H1 (cell line): ENCODE results near the gene FARS2. TPM values are rescaled to one million over a fixed set of nuclear protein-coding genes. Genes with fewer than 3 reads are reported as not detected.
A peak's percentile ranks its signal among the peaks of the same experiment; 100 is the strongest.

Source experiments
- CTCF ChIA-PET: fragments of 300-600 bp; sonication (Branson Sonifier 250); formaldehyde crosslinking; loops from one replicate; lab custom pipeline; 2021; ENCODE audit not compliant: partially characterized antibody; lab: Charles Lee
- POLR2A ChIA-PET: fragments of 300-600 bp; sonication (Branson Sonifier 250); formaldehyde crosslinking; loops from one replicate; lab custom pipeline; 2021; ENCODE audit warnings: inconsistent platforms; ENCODE audit not compliant: partially characterized antibody; lab: Charles Lee
- DNase-seq, 2 experiments: peaks; one replicate each; pipeline versions ENCODE4 v3.0.0 to v3.0.0-alpha.2; 2010 to 2022; ENCODE audit warnings: low spot score in 2 of 2, low read depth in 1 of 2, mixed read lengths in 1 of 2
- FAIRE-seq: peaks from 2 replicates; lab custom pipeline; 2011; peaks lifted over from hg19 to GRCh38; lab: Jason Lieb, UNC
- H2AFZ ChIP-seq: 2 replicates; pipeline ENCODE4 v1.8.1; 2012; ENCODE audit warnings: low read length, inconsistent platforms
- H2AK5ac ChIP-seq: 2 replicates; pipeline ENCODE4 v1.6.1; 2013; ENCODE audit warnings: low read depth, low read length
- H2BK120ac ChIP-seq: replicated peaks from 2 replicates; pipeline ENCODE3; 2013; ENCODE audit warnings: low read depth, low read length, inconsistent platforms
- H2BK12ac ChIP-seq: 2 replicates; pipeline ENCODE4 v1.6.1; 2013; ENCODE audit warnings: low read depth, low read length
- H2BK15ac ChIP-seq: 2 replicates; pipeline ENCODE4 v1.6.1; 2013; ENCODE audit warnings: low read length
- H2BK20ac ChIP-seq: 2 replicates; pipeline ENCODE4 v1.6.1; 2013; ENCODE audit warnings: low read length
- H2BK5ac ChIP-seq: 2 replicates; pipeline ENCODE4 v1.6.1; 2013; ENCODE audit warnings: low read depth, low read length
- H3K14ac ChIP-seq: 2 replicates; pipeline ENCODE4 v1.6.1; 2013; ENCODE audit warnings: inconsistent platforms; ENCODE audit not compliant: insufficient read length
- H3K18ac ChIP-seq: 2 replicates; pipeline ENCODE4 v1.6.1; 2013; ENCODE audit warnings: low read length; ENCODE audit errors: extremely low read depth
- H3K23ac ChIP-seq: 2 replicates; pipeline ENCODE4 v1.6.1; 2013; ENCODE audit warnings: inconsistent platforms; ENCODE audit not compliant: insufficient read length
- H3K23me2 ChIP-seq: 2 replicates; pipeline ENCODE4 v1.6.1; 2013; ENCODE audit warnings: low read depth, low read length
- H3K27ac ChIP-seq: 2 replicates; pipeline ENCODE4 v1.6.1; 2011; ENCODE audit warnings: low read depth, low read length, inconsistent platforms
- H3K27me3 ChIP-seq, 4 experiments: replicated peaks in 1 of 4; 1 replicate in 1 of 4; 2 replicates in 3 of 4; pipeline versions ENCODE4 v1.6.1 to v1.8.1; 2011 to 2013; ENCODE audit warnings: low read length in 3 of 4, mild to moderate bottlenecking in 3 of 4, inconsistent platforms in 2 of 4, mixed read lengths in 2 of 4, moderate library complexity in 1 of 4; ENCODE audit not compliant: control insufficient read depth in 3 of 4, insufficient read depth in 3 of 4; ENCODE audit errors: extremely low read depth in 1 of 4
- H3K36me3 ChIP-seq, 4 experiments: 2 replicates each; pipeline versions ENCODE4 v1.6.1 to v1.8.1; 2011 to 2013; ENCODE audit warnings: mild to moderate bottlenecking in 4 of 4, low read length in 3 of 4, moderate library complexity in 2 of 4, control low read depth in 1 of 4, inconsistent platforms in 1 of 4; ENCODE audit not compliant: insufficient read depth in 4 of 4, control insufficient read depth in 2 of 4
- H3K4ac ChIP-seq: replicated peaks from 2 replicates; pipeline ENCODE3; 2013; ENCODE audit warnings: low read length, low read depth, mixed read lengths, inconsistent platforms; ENCODE audit not compliant: insufficient read length
- H3K4me1 ChIP-seq, 4 experiments: replicated peaks in 1 of 4; 1 replicate in 1 of 4; 2 replicates in 3 of 4; pipeline versions ENCODE4 v1.6.1 to v1.8.1; 2011 to 2013; ENCODE audit warnings: low read length in 3 of 4, inconsistent platforms in 2 of 4, mixed read lengths in 1 of 4; ENCODE audit not compliant: insufficient read depth in 4 of 4, control insufficient read depth in 3 of 4
- H3K4me2 ChIP-seq, 2 experiments: 2 replicates each; pipeline versions ENCODE4 v1.6.1 to v1.8.1; 2011 to 2013; ENCODE audit warnings: low read depth in 2 of 2, low read length in 2 of 2, control low read depth in 1 of 2, inconsistent platforms in 1 of 2, mild to moderate bottlenecking in 1 of 2; ENCODE audit not compliant: insufficient read depth in 1 of 2
- H3K4me3 ChIP-seq, 4 experiments: fragments of 200-600, 300-600 bp in 1 of 4; sonication (generic), shearing (Covaris generic), sonication (Bioruptor Twin) in 1 of 4; 2 replicates each; pipeline versions ENCODE4 v1.5.1 to v1.8.1; 2011 to 2016; ENCODE audit warnings: low read length in 4 of 4, low read depth in 3 of 4, control low read depth in 2 of 4, inconsistent platforms in 2 of 4, mild to moderate bottlenecking in 2 of 4, mixed read lengths in 1 of 4, moderate library complexity in 1 of 4; ENCODE audit not compliant: insufficient read depth in 2 of 4; ENCODE audit errors: extremely low read depth in 1 of 4
- H3K56ac ChIP-seq: replicated peaks from 2 replicates; pipeline ENCODE3; 2013; ENCODE audit warnings: low read depth, mild to moderate bottlenecking, mixed read lengths, low read length, inconsistent platforms; ENCODE audit not compliant: insufficient read length
- H3K79me1 ChIP-seq: 2 replicates; pipeline ENCODE4 v1.6.1; 2013; ENCODE audit warnings: low read depth, low read length, control low read depth
- H3K79me2 ChIP-seq, 2 experiments: 2 replicates each; pipeline versions ENCODE4 v1.6.1 to v1.8.1; 2012 to 2013; ENCODE audit warnings: low read length in 2 of 2, mild to moderate bottlenecking in 2 of 2, inconsistent platforms in 1 of 2; ENCODE audit not compliant: insufficient read depth in 2 of 2, control insufficient read depth in 1 of 2
- H3K9ac ChIP-seq, 4 experiments: replicated peaks in 1 of 4; 1 replicate in 1 of 4; 2 replicates in 3 of 4; pipeline versions ENCODE4 v1.6.1 to v1.8.1; 2011 to 2013; ENCODE audit warnings: low read depth in 3 of 4, low read length in 3 of 4, control low read depth in 2 of 4, mild to moderate bottlenecking in 2 of 4, moderate library complexity in 2 of 4, inconsistent platforms in 1 of 4; ENCODE audit errors: extremely low read depth in 1 of 4
- H3K9me3 ChIP-seq, 2 experiments: 2 replicates each; pipeline versions ENCODE4 v1.6.1 to v1.8.1; 2012 to 2013; ENCODE audit warnings: mild to moderate bottlenecking in 2 of 2, moderate library complexity in 2 of 2, control low read depth in 1 of 2, inconsistent platforms in 1 of 2, low read depth in 1 of 2, low read length in 1 of 2, mixed read lengths in 1 of 2; ENCODE audit not compliant: insufficient read depth in 2 of 2
- H4K20me1 ChIP-seq, 2 experiments: replicated peaks in 1 of 2; 2 replicates each; pipeline versions ENCODE3 to v1.8.1; 2011 to 2013; ENCODE audit warnings: inconsistent platforms in 2 of 2, low read length in 2 of 2, mild to moderate bottlenecking in 1 of 2; ENCODE audit not compliant: insufficient read depth in 2 of 2, control insufficient read depth in 1 of 2
- H4K5ac ChIP-seq: 2 replicates; pipeline ENCODE4 v1.6.1; 2013; ENCODE audit warnings: low read length, low read depth, mixed read lengths, inconsistent platforms; ENCODE audit not compliant: insufficient read length
- H4K8ac ChIP-seq: 2 replicates; pipeline ENCODE4 v1.8.0; 2013; ENCODE audit warnings: mild to moderate bottlenecking, moderate library complexity, low read length, inconsistent platforms; ENCODE audit not compliant: insufficient read depth; ENCODE audit errors: extremely low read depth
- H4K91ac ChIP-seq: replicated peaks from 2 replicates; pipeline ENCODE3; 2013; ENCODE audit warnings: low read length, mixed read lengths, inconsistent platforms; ENCODE audit not compliant: insufficient read length
- CHD2 ChIP-seq: IDR thresholded peaks from 2 replicates; pipeline ENCODE4 v1.6.1; 2012; ENCODE audit warnings: low read length, improper control_type of control experiment
- JUND ChIP-seq: IDR thresholded peaks from 2 replicates; pipeline ENCODE4 v1.6.1; 2011; ENCODE audit warnings: mild to moderate bottlenecking, improper control_type of control experiment, low read length
- POLR2A ChIP-seq, 2 experiments: IDR thresholded peaks; 1 replicate in 1 of 2; 2 replicates in 1 of 2; pipeline ENCODE4 v1.6.1; 2011; ENCODE audit warnings: low read depth in 2 of 2, low read length in 2 of 2, mild to moderate bottlenecking in 2 of 2; ENCODE audit errors: control extremely low read depth in 1 of 2
- POLR2AphosphoS5 ChIP-seq: IDR thresholded peaks from 2 replicates; pipeline ENCODE4 v1.6.1; 2011; ENCODE audit warnings: low read depth, low read length
- RAD21 ChIP-seq, 2 experiments: IDR thresholded peaks in 1 of 2; conservative IDR thresholded peaks in 1 of 2; 2 replicates each; pipeline ENCODE4 v1.6.1; 2011; ENCODE audit warnings: low read depth in 2 of 2, low read length in 2 of 2, improper control_type of control experiment in 1 of 2, inconsistent platforms in 1 of 2, mild to moderate bottlenecking in 1 of 2, moderate library complexity in 1 of 2
- SAP30 ChIP-seq: fragments of 300-600 bp; sonication (generic); IDR thresholded peaks from 2 replicates; pipeline ENCODE4 v1.7.1; 2012; ENCODE audit warnings: low read length, moderate library complexity, mild to moderate bottlenecking, inconsistent platforms; ENCODE audit not compliant: insufficient read depth, insufficient replicate concordance
- TAF1 ChIP-seq: IDR thresholded peaks from 2 replicates; pipeline ENCODE4 v1.6.1; 2011; ENCODE audit warnings: mild to moderate bottlenecking, low read depth, low read length
- TBP ChIP-seq: IDR thresholded peaks from 2 replicates; pipeline ENCODE4 v1.6.1; 2011; ENCODE audit warnings: low read depth, low read length, improper control_type of control experiment
- ZNF274 ChIP-seq: IDR thresholded peaks from 2 replicates; pipeline ENCODE4 v1.7.0; 2012; ENCODE audit warnings: low read length, borderline replicate concordance; ENCODE audit errors: extremely low read depth
- WGBS, 2 experiments: shearing (Covaris generic) in 1 of 2; methylation state at CpG; one replicate each; pipeline versions ENCODE4 v1.1.6 to v1.1.7; 2013 to 2015; ENCODE audit warnings: low lambda C conversion rate in 2 of 2, mixed read lengths in 2 of 2, inconsistent platforms in 1 of 2, low coverage in 1 of 2, missing lambda C conversion rate in 1 of 2; ENCODE audit not compliant: insufficient replicate concordance in 2 of 2, insufficient coverage in 1 of 2, insufficient read length in 1 of 2; ENCODE audit errors: extremely low coverage in 1 of 2, missing lambda C conversion rate in 1 of 2; 5-methylcytosine and 5-hydroxymethylcytosine counted together
- polyA plus RNA-seq, 7 experiments: library from polyadenylated mRNA; depleted of rRNA in 3 of 7; stranded (reverse) in 5 of 7; unstranded in 2 of 7; fragments of >200 nt in 5 of 7; fragments of 200-250 nt in 2 of 7; gene quantifications; 1 replicate in 5 of 7; 2 replicates in 1 of 7; 4 replicates in 1 of 7; pipeline versions ENCODE4 v1.2.1 to v1.2.3, GENCODE V29; 2011 to 2013; ENCODE audit warnings: missing spikeins in 2 of 7, mixed read lengths in 2 of 7
- total RNA-seq: library from RNA; stranded (reverse); fragmentation: NEBNext Ultra II Directional; extraction: Animal tissue kit (Norgen Biotek cat#: 25700); gene quantifications from 2 replicates; pipeline ENCODE4 v1.2.1, GENCODE V29; 2021
- TF ChIP-seq, protein P1 (sequence below): IDR thresholded peaks from 2 replicates; pipeline ENCODE4 v1.6.1; 2012; ENCODE audit warnings: inconsistent platforms
- TF ChIP-seq, protein P2 (sequence below): IDR thresholded peaks from 2 replicates; pipeline ENCODE4 v1.6.1; 2012; ENCODE audit warnings: low read length, inconsistent platforms
- TF ChIP-seq, protein P3 (sequence below): IDR thresholded peaks from 2 replicates; pipeline ENCODE4 v1.6.1; 2012; ENCODE audit warnings: inconsistent platforms

Gene FARS2
- total and polyA plus RNA-seq, 2 of the 8 experiments (the other 6 are each of a cell fraction or from before 2014, with no cell fraction given): 11.7 to 14.4 TPM

DNA sequence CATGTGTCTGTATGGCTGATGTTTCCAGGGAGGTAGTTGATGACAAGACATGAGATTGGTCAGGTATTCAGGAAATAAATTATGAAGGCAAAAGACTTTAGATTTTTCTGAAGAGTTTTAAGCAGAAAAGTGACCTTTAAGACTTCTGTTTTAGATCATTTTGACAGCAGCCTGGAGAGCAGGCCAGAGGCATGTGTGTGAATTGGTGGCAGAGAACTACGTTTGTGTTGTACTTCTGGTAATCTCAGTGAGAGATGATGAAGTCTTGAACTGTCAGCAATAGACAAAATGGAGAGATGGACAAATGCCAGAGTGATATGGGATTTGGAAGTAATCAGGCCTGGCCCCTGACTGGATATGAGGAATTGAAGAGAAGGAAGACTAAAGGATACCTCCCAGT lies 30.8 kb downstream of the FARS2 start:
- H4K91ac ChIP-seq: no peak overlapping the region
- 100% methylated on average over 1 of the region's 1 CpG; no CpG with 5 or more reads in 1 of the 2 experiments for WGBS, 2 experiments
- ChIA-PET POLR2A (no interaction called here), CTCF (interaction anchor here (2.8 kb wide), 1 partner anchor 11 kb away, joined by 19 read pairs; no protein-coding TSS in a partner anchor)
- no peaks in the 10 kb centered on the region for H3K9me3 ChIP-seq
- no peak for FAIRE-seq
- no peaks in the 10 kb centered on the region for H4K20me1 ChIP-seq
- no peak overlapping the region for H2BK20ac ChIP-seq
- H2BK120ac ChIP-seq: no peak overlapping the region
- H3K23me2 ChIP-seq: no peaks in the 10 kb centered on the region; the same call in 1 of the 2 replicates
- H2BK12ac ChIP-seq: no peak overlapping the region
- no peaks in the 10 kb centered on the region; a peak in 2 of 4 replicates for H3K79me2 ChIP-seq
- H3K36me3 ChIP-seq: no peaks in the 10 kb centered on the region
- H4K5ac ChIP-seq: no peak overlapping the region
- H3K27ac ChIP-seq: no peak overlapping the region
- H3K4ac ChIP-seq: no peak overlapping the region
- no peak overlapping the region for H3K4me3 ChIP-seq
- no peak for DNase-seq
- no peak overlapping the region for H3K56ac ChIP-seq
- H3K23ac ChIP-seq: no peak overlapping the region
- H3K14ac ChIP-seq: no peak overlapping the region
- H3K9ac ChIP-seq: no peak overlapping the region
- no peak overlapping the region for H2BK5ac ChIP-seq
- no peak overlapping the region for H2AK5ac ChIP-seq
- H2AFZ ChIP-seq: no peak overlapping the region
- H3K18ac ChIP-seq: no peak overlapping the region
- peaks cover 11% of the 10 kb centered on the region for H3K79me1 ChIP-seq
- H2BK15ac ChIP-seq: peak overlapping the region; percentile 93; the same call in 1 of the 2 replicates
- H3K4me2 ChIP-seq: no peak overlapping the region
- no peaks in the 10 kb centered on the region for H3K27me3 ChIP-seq
- peaks cover 0 to 6% (median 2%) of the 10 kb centered on the region in 4 experiments; a peak in 1 of 7 replicates for H3K4me1 ChIP-seq
- no peak overlapping the region for H4K8ac ChIP-seq
- no peak for TF ChIP-seq POLR2AphosphoS5
- TF ChIP-seq RAD21 (IDR thresholded peaks at IDR 0.05 in 1 of 2, conservative IDR thresholded peaks at IDR 0.05 in 1 of 2; ENCODE audit: low read depth in 2 of 2, low read length in 2 of 2): no peak
- TF ChIP-seq CHD2: no peak
- TF ChIP-seq SAP30: no peak
- no peak for TF ChIP-seq POLR2A (IDR thresholded peaks at IDR 0.05; ENCODE audit: control extremely low read depth in 1 of 2, low read depth in 2 of 2, low read length in 2 of 2)
- TF ChIP-seq, protein P1, sequence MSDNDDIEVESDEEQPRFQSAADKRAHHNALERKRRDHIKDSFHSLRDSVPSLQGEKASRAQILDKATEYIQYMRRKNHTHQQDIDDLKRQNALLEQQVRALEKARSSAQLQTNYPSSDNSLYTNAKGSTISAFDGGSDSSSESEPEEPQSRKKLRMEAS: no peak
- TF ChIP-seq TAF1: no peak
- TF ChIP-seq, protein P2, sequence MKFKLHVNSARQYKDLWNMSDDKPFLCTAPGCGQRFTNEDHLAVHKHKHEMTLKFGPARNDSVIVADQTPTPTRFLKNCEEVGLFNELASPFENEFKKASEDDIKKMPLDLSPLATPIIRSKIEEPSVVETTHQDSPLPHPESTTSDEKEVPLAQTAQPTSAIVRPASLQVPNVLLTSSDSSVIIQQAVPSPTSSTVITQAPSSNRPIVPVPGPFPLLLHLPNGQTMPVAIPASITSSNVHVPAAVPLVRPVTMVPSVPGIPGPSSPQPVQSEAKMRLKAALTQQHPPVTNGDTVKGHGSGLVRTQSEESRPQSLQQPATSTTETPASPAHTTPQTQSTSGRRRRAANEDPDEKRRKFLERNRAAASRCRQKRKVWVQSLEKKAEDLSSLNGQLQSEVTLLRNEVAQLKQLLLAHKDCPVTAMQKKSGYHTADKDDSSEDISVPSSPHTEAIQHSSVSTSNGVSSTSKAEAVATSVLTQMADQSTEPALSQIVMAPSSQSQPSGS: no peak
- TF ChIP-seq JUND: no peak
- TF ChIP-seq TBP: no peak
- TF ChIP-seq, protein P3, sequence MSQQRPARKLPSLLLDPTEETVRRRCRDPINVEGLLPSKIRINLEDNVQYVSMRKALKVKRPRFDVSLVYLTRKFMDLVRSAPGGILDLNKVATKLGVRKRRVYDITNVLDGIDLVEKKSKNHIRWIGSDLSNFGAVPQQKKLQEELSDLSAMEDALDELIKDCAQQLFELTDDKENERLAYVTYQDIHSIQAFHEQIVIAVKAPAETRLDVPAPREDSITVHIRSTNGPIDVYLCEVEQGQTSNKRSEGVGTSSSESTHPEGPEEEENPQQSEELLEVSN: no peak
- no peak for TF ChIP-seq ZNF274
